Anterior cingulate cortex (tissue), 58 donors: ENCODE results near the gene TSC22D1.
A peak's percentile ranks its signal among the peaks of the same experiment; 100 is the strongest.
"Not testable (repeated sequence)": the region's sequence is repeated elsewhere in the genome, so short reads cannot be mapped to it uniquely, and the experiment has no call there.

ENCODE experiments used
- DNase-seq, 58 donors: peaks; one replicate each; lab custom pipeline; 2025; lab: John Stamatoyannopoulos, UW

Gene TSC22D1

GRCh38 chr13:44573790-44574465, 2.2 kb downstream of the TSC22D1 start:
- peak in 2 of 58 donors; percentile 2 to 6 for DNase-seq

- DNase-seq, result peak in 2 of 58 donors; percentile 7 to 10
Measured at GRCh38 chr13:44573071-44573470, 3.1 kb downstream of the TSC22D1 start.

- no peak for DNase-seq
Measured at GRCh38 chr13:44566601-44567000, 9.5 kb downstream of the TSC22D1 start.

GRCh38 chr13:44565881-44566280, 10.2 kb downstream of the TSC22D1 start:
- no peak for DNase-seq

- DNase-seq, result no peak
Measured at GRCh38 chr13:44564936-44565335, 11.2 kb downstream of the TSC22D1 start.

- not testable (repeated sequence) for DNase-seq
Measured at GRCh38 chr13:44562853-44563252, 13.3 kb downstream of the TSC22D1 start.

- no peak for DNase-seq
Measured at GRCh38 chr13:44561351-44561750, 14.8 kb downstream of the TSC22D1 start.

GRCh38 chr13:44557986-44558385, 18.1 kb downstream of the TSC22D1 start:
- no peak for DNase-seq

GRCh38 chr13:44555207-44555606, 20.9 kb downstream of the TSC22D1 start:
- no peak for DNase-seq

GRCh38 chr13:44549476-44549875, 26.7 kb downstream of the TSC22D1 start:
- no peak for DNase-seq

- DNase-seq, result no peak
Measured at GRCh38 chr13:44546164-44546563, 30.0 kb downstream of the TSC22D1 start.

GRCh38 chr13:44543369-44543768, 32.8 kb downstream of the TSC22D1 start:
- DNase-seq, result no peak

- no peak for DNase-seq
Measured at GRCh38 chr13:44542361-44542760, 33.8 kb downstream of the TSC22D1 start.

GRCh38 chr13:44541601-44542000, 34.5 kb downstream of the TSC22D1 start:
- DNase-seq, result no peak

GRCh38 chr13:44540761-44541434, 35.2 kb downstream of the TSC22D1 start:
- DNase-seq, result no peak

GRCh38 chr13:44537248-44537647, 38.9 kb downstream of the TSC22D1 start:
- DNase-seq, result no peak

- peak in 3 of 58 donors; percentile 0 to 26 (median 25) for DNase-seq
Measured at GRCh38 chr13:44523146-44524015, 52.7 kb downstream of the TSC22D1 start.

GRCh38 chr13:44519642-44520041, 56.5 kb downstream of the TSC22D1 start:
- no peak for DNase-seq

- no peak for DNase-seq
Measured at GRCh38 chr13:44516771-44517170, 59.4 kb downstream of the TSC22D1 start.

- no peak for DNase-seq
Measured at GRCh38 chr13:44514278-44514677, 61.9 kb downstream of the TSC22D1 start.

GRCh38 chr13:44509853-44510252, 66.3 kb downstream of the TSC22D1 start:
- DNase-seq, result not testable (repeated sequence)
